Hindlimb muscle (tissue), 1 donor: Measurements from ENCODE around the gene FASTKD1. TPM values are rescaled to one million over a fixed set of nuclear protein-coding genes. Genes with fewer than 3 reads are reported as not detected.
A peak's percentile ranks its signal among the peaks of the same experiment; 100 is the strongest.
"Not testable (repeated sequence)": the region's sequence is repeated elsewhere in the genome, so short reads cannot be mapped to it uniquely, and the experiment has no call there.

Experiments used
- DNase-seq: peaks from one replicate; pipeline ENCODE4 v3.0.0-alpha.2; 2013
- polyA plus RNA-seq: library from polyadenylated mRNA; unstranded; fragments of 120-200 nt; gene quantifications from one replicate; pipeline ENCODE4 v1.2.1, GENCODE V29; 2013; ENCODE audit not compliant: insufficient read length

FASTKD1 gene
- polyA plus RNA-seq: 22.1 TPM

GRCh38 chr2:169573160-169573973, at the start of gene FASTKD1:
Gene FASTKD1 (minus strand): TSS chr2:169573865. CDS start chr2:169572029, 1,836 bp downstream.
- DNase-seq: peak; percentile 88

GRCh38 chr2:169623235-169623634, 49.6 kb upstream of the FASTKD1 start:
- DNase-seq: no peak

DNA sequence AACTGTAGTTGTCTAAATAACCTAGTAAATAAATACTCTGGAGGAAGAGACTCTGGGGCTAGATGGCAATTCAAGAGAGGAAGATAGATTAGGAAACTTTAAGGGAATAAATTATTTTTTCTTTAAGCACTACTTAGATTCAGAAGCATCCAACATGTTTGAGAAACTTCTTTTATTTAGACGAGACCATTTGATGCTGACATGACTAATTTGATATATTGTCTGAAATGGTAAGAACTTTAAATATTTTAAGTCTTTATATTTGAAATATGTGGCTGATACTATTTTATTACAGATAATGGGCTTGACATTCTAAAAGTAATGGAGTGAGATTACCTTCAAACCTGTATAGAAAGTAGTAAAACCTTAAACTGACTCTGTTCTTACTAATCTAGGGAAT, 46.8 kb upstream of the FASTKD1 start:
- DNase-seq: no peak

DNA sequence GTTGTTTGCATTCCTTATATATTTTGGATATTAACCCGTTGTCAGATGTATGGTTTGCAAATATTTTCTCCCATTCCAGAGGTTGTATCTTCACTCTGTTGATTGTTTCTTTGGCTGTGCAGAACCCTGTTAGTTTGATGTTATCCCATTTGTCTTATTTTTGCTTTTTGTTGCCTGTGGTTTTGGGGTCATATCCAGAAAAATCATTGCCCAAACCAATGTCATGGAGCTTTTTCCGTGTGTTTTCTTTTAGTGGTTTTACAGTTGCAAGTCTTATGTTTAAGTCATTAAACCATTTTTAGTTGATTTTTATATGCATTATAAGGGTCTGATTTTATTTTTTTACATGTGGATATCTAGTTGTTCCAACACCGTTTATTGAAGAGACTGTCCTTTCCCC, 46.3 kb upstream of the FASTKD1 start:
- DNase-seq: no peak

GRCh38 chr2:169615982-169616381, 42.3 kb upstream of the FASTKD1 start:
- DNase-seq: not testable (repeated sequence)

- DNase-seq: no peak
Measured at GRCh38 chr2:169613876-169614275, 40.2 kb upstream of the FASTKD1 start.

DNA sequence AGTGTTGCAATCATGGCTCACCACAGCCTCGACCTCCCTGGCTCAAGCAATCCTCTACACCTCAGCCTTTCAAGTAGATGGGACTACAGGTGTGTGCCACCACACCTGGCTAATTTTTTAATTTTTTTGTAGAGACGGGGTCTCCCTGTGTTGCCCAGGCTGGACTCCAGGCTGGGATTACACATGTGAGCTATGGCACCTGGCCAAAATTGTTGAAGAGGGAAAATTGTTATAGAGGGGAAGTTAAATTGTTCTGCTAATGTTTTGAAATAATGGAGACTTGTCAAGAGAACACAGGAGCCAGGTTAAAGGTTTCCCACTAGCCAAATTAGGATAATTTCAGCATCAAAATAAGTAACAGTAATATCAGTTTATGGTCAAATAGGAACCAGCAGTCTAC, 35.6 kb upstream of the FASTKD1 start:
- no peak for DNase-seq

DNA sequence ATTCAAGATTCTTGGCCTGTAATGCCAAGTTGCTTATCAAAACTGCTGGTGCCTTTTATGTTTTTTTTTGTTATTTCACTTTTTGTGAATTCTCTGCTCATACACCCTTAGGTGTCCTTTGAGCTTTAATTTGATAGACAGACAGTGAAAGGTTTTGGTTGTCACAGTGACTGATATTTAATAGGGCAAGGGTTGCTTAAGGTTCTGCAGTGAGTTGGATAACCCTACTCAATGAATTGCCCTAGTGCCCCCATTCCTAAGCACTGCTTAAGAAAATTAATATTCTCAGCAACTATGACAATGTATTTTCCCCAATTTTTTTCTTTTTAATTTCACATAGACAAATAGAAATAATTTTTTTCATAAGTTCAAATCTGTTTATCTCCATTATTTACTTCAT, 25.9 kb upstream of the FASTKD1 start:
- no peak for DNase-seq

DNA sequence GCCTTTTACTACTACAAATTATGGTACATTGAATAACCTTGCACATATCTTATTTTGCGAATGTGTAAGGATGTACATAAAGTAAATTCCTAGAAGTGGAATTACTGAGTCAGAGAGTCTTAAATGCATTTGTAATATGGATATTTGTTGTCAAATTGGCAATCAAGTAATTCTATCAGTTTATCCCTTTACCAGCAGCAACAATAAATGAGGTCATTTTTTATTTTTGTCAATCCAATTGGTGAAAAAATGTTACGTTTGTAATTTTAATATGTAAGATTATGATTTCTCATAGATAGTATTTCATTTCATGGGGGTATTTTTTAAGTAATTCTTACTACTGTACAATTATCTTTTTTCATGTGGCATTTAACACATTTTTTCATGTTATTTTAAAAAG, 25.3 kb upstream of the FASTKD1 start:
- no peak for DNase-seq

GRCh38 chr2:169596546-169596945, 22.9 kb upstream of the FASTKD1 start:
- DNase-seq: not testable (repeated sequence)

GRCh38 chr2:169590804-169591203, 17.1 kb upstream of the FASTKD1 start:
- DNase-seq: no peak

DNA sequence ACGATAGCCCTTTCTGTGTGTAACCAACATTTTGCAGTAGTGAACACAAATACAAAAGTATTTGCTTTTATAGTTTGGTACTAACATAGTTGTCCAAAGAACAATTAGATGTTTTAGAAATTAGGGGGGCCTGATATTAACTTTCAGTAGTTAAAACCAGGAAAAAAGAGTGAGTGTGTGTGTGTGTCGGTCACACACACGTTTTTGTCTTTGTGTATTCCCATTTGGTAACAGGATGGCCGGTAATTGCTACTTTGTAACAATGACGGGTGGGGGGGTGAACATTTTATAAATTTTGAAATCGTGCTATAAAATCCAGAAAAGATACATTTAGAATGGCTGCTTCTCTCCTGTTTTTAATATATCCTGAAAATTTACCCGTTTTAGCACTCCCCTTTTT, 12.0 kb upstream of the FASTKD1 start:
- no peak for DNase-seq

DNA sequence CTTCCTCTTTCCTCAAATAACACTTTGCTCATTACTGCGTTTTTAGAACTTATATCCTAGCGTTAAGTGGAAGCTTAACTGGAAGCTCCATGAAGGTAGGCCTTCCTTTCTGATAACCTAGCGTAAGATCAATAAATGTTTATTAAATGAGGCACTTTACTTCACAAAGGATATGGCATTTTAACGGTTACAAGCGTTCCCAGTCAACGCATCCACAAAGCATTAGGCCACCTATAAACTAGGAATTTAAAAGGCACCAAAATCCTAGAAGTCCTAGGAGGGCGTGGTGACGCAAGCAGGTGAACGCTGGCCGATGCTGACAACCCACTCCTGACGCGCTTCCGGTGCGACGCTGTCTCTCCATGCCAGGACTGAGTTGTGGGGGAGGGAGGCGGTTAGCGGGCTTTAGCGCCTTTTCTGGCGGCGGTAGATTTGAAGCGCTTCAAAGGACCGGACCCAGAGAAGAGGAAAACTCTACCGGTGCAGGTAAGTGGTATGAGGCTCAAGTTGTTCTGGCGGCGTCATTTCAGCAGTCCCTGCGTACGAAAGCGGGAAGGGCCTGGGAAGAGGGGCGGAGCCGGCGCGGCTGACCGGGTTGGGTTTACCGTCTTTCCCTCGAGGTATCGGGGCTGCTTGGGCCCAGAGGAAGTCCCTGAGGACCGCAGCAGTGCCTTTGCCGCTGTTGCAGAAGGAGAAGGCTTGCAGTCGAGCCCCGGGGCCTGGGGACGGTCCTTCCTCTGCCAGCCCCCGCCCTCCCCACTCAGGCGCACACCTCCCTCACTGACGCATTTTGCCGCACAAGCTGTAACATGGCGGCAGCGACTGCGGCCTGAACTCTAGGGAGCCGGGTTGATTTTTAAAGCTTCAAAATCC, 10.6 kb upstream of the FASTKD1 start, which contains the start of gene PPIG:
Gene PPIG (plus strand): TSS at position 347 of the 873 bp plus-strand sequence. CDS start 19,691 bp downstream, outside the sequence.
- peak; percentile 92 for DNase-seq

DNA sequence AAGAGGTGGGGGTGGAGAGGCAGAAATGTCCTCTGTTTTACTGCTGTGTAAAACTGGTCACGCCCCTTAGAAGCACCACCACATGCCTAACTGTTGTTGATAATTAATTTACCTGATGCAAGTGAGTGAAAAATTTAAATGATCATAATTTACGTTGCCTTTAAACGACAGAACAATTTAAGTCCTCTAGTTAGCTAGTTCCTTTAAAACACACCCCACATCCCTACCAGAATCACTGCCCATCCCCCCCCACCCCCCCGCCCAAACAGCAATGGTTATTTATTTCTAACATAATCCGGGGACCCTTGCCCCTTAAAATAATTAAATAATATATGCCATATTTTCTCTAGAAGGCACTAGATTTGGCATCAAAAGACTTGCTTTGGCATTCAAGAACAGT, 9.9 kb upstream of the FASTKD1 start:
- DNase-seq: no peak

- DNase-seq: not testable (repeated sequence)
Measured at GRCh38 chr2:169582552-169583266, 9.0 kb upstream of the FASTKD1 start.

GRCh38 chr2:169579044-169579443, 5.4 kb upstream of the FASTKD1 start:
- no peak for DNase-seq

DNA sequence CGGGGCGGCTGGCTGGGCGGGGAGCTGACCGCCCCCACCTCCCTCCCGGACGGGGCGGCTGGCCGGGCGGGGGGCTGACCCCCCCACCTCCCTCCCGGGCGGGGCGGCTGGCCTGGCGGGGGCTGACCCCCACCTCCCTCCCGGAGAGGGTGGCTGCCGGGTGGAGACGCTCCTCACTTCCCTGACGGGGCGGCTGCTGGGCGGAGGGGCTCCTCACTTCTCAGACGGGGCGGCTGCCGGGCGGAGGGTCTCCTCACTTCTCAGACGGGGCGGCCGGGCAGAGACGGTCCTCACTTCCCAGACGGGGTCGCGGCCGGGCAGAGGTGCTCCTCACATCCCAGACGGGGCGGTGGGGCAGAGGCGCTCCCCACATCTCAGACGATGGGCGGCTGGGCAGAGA, 1.6 kb upstream of the FASTKD1 start:
- not testable (repeated sequence) for DNase-seq

GRCh38 chr2:169574539-169574938, 874 bp upstream of the FASTKD1 start:
- not testable (repeated sequence) for DNase-seq

DNA sequence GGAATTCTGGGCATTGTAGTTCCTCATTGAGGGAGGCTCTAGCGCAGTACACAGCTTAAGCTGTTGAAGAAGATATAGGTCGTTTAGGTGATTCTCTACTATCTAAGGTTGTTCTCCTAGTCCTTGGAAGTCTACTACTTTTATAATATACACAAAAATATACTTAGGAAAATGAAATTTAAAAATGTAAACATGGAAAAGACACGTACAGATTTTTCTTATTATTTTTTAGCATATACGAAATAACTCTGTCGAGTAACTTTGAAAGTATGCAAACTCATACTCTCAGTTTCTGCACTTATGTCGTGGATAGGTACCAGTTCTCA, 272 bp upstream of the FASTKD1 start:
- DNase-seq: no peak

DNA sequence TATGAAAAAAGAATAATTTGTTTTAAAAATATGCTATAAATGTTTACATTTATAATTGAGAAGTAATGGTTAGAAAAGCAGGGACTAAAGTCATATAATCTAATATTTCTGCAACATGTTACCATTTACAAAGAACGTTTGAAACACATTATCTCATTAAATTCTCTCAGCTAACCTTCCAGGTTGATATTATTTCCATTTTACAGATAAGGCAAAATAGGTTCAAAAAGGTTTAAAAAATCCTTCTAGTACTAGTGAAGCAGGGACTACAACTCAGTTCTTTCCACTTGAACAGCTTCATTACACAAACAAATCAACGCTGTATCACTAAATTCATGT, 875 bp downstream of the FASTKD1 start:
- DNase-seq: no peak

DNA sequence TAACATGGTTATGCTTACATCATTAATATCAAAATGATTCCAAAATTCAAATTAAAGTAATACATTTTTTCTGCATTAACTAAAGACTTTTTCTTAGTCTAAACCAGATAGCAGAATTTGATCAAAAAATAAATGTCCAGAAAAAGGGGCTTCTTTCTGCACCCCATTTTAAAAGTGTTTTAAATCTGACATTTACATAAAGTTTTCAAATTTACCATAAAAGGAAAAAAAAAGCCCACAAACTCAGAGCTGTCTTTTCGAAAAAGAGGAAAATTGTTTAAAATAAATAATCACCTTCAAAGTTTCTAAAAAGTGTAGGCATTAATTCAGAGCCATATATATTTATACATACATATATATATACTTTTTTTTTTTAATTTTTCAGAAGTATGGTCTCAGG, 1.5 kb downstream of the FASTKD1 start:
- no peak for DNase-seq

DNA sequence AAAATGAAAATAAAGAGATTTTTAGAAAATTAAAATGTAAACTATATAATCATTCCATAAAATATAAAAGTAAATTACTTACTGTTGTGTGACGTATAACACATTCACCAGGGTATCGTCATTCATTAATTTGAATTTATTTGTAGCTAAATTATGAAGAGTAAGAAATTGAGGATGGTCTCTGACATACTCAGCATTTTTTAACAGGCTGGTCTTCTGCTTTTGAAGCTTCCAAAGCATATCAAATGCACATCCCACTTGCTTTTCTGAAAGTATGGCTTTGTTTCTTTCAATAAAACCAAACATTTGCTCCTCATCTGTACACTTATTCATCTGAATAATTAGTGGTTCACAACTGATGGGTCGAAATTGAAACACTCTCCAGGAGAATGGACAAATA, 2.1 kb downstream of the FASTKD1 start:
- DNase-seq: no peak

GRCh38 chr2:169570752-169571151, 2.9 kb downstream of the FASTKD1 start:
- DNase-seq: not testable (repeated sequence)
